ENCODE results near the gene ERC2. TPM values are rescaled to one million over a fixed set of nuclear protein-coding genes. Genes with fewer than 3 reads are reported as not detected.
A peak's percentile ranks its signal among the peaks of the same experiment; 100 is the strongest.

ERC2 gene
- total RNA-seq, 4 donors from 2014 or later: 5.3 to 8.8 (median 7.8) TPM

DNA sequence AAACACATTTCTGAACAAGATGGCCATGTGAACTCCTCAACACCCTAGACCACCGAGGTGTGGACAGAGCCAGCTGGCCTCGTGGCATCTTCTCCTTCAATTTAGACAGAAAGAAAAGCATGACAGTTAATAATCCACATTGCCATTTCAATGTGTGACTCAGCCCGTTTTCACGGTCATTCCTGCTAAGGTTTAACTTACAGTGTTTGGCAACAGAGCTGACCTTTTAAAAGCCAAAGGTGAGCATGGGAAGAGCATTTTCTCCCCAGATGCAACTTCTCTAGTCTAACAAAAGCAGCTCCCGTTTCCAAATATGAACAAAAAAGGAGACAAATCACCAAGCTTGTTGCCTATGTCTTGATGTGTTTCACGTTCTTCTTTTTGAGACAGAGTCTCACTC lies 563.6 kb downstream of the ERC2 start:
- intact Hi-C loops (cut with DNase I): no loop called here
- no peak overlapping the region for H3K27ac ChIP-seq
- DNase-seq: no peak
- H3K27me3 ChIP-seq: no peaks in the 10 kb centered on the region
- no peak overlapping the region for H3K4me3 ChIP-seq (replicated peaks in 1 of 3)
- H3K9me3 ChIP-seq: no peaks in the 10 kb centered on the region
- H3K4me1 ChIP-seq: no peaks in the 10 kb centered on the region
- WGBS, 2 donors: 85 to 87% methylated on average over 6 of the region's 6 CpGs
- TF ChIP-seq, protein P1, sequence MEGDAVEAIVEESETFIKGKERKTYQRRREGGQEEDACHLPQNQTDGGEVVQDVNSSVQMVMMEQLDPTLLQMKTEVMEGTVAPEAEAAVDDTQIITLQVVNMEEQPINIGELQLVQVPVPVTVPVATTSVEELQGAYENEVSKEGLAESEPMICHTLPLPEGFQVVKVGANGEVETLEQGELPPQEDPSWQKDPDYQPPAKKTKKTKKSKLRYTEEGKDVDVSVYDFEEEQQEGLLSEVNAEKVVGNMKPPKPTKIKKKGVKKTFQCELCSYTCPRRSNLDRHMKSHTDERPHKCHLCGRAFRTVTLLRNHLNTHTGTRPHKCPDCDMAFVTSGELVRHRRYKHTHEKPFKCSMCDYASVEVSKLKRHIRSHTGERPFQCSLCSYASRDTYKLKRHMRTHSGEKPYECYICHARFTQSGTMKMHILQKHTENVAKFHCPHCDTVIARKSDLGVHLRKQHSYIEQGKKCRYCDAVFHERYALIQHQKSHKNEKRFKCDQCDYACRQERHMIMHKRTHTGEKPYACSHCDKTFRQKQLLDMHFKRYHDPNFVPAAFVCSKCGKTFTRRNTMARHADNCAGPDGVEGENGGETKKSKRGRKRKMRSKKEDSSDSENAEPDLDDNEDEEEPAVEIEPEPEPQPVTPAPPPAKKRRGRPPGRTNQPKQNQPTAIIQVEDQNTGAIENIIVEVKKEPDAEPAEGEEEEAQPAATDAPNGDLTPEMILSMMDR (IDR thresholded peaks at IDR 0.05): no peak
- TF ChIP-seq POLR2A (IDR thresholded peaks at IDR 0.05): no peak
- H3K36me3 ChIP-seq: no peaks in the 10 kb centered on the region

DNA sequence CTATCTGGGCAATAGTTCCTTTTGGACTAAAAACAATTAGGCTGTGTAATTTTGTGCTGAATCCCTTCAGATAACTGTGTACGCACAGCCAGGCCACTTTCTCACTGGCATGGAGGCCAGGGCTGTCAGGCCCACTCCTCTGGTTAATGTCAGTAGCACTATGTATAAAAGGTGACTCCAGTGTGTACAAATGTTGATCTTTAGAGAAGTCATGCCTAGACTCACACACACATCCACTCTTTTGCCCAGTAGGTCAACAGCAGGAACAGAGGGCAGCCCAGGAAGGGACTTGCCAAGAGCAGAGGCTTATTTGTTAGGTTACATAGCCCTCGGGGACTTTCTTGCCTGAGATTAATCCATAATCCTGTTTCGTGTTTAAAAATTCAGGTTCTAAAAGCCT lies 564.6 kb downstream of the ERC2 start:
- DNase-seq: no peak
- H3K27me3 ChIP-seq: no peaks in the 10 kb centered on the region
- H3K4me1 ChIP-seq: no peaks in the 10 kb centered on the region
- H3K9me3 ChIP-seq: no peaks in the 10 kb centered on the region
- H3K36me3 ChIP-seq: no peaks in the 10 kb centered on the region
- no peak overlapping the region for H3K27ac ChIP-seq
- TF ChIP-seq POLR2A (IDR thresholded peaks at IDR 0.05): no peak
- TF ChIP-seq, protein P1 (IDR thresholded peaks at IDR 0.05): no peak
- H3K4me3 ChIP-seq (replicated peaks in 1 of 3): no peak overlapping the region
- 91 to 95% methylated on average over 3 of the region's 3 CpGs for WGBS, 2 donors
- intact Hi-C loops (cut with DNase I): no loop called here

DNA sequence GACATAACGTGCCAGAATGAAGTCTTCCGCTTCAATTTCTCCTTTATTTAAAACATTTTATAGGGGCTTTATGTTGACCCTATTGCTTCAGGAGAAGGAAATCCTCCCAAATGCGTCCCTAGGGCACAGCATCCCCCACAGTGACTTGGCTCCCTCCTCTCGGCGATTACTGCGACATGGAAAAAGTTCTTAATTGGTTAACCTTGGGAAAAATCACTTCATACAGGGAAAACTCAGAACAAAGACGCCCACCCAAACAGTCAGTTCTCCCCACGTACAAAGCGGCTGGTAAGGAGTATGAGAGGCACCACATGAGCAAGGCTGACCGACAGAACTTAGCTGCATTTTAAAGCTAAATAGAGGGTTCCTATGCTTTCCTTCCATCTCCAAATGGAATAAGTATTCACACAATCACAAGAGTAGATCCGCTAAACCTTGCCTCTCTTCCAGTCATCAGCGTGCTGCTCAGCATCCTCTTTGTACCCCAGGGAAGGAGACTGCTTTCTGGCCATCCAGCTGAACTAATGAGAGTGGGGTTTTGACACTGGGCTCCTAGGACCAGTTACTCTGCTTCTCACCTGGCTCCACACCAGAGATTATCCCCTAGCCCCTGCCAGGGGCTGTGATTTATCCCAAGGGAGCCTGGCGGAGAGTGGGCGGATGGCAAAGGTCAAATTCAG lies 565.9 kb downstream of the ERC2 start:
- Histone ChIP-seq H3K27me3 (no peaks in the 10 kb centered on the region), H3K36me3 (no peaks in the 10 kb centered on the region), H3K4me3 (replicated peaks in 1 of 3) (no peak overlapping the region), H3K27ac (no peak overlapping the region), H3K9me3 (no peaks in the 10 kb centered on the region), H3K4me1 (no peaks in the 10 kb centered on the region)
- TF ChIP-seq, protein P1 (IDR thresholded peaks at IDR 0.05): no peak
- no peak for TF ChIP-seq POLR2A (IDR thresholded peaks at IDR 0.05)
- intact Hi-C loops (cut with DNase I): no loop called here
- no peak for DNase-seq
- WGBS, 2 donors: 77 to 82% methylated on average over 14 of the region's 14 CpGs

DNA sequence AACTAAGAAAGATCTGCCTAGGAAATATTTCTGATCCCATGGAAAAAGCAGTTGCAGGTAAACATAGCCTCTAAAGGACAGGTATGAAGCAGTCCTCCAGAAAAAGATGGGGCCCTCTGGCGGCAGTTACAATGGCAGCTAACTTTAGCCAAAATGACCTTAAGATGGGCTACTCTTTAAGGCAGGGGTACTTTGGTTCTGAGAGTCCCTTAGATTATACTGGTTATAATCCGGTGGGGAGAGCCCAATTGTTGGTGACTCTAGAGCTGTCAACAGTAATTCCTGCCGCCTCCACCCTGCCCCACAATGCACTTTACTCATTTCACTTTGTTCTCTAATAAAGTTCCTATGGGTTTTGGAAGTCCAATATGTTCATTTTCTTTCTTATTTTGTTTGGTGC lies 568.4 kb downstream of the ERC2 start:
- Histone ChIP-seq H3K9me3 (no peaks in the 10 kb centered on the region), H3K27me3 (no peaks in the 10 kb centered on the region), H3K4me3 (replicated peaks in 1 of 3) (no peak overlapping the region), H3K27ac (no peak overlapping the region), H3K4me1 (no peaks in the 10 kb centered on the region), H3K36me3 (no peaks in the 10 kb centered on the region)
- 58 to 64% methylated on average over 3 of the region's 3 CpGs for WGBS, 2 donors
- peak; percentile 47 to 57 for DNase-seq
- intact Hi-C loops (cut with DNase I): loop anchor here (10.0 kb wide), 3 partner anchors 85 to 205 kb away; no protein-coding TSS in a partner anchor
- TF ChIP-seq POLR2A (IDR thresholded peaks at IDR 0.05): no peak
- TF ChIP-seq, protein P1 (IDR thresholded peaks at IDR 0.05): peak in 4 of 6 experiments; percentile 38 to 48 (median 46)

DNA sequence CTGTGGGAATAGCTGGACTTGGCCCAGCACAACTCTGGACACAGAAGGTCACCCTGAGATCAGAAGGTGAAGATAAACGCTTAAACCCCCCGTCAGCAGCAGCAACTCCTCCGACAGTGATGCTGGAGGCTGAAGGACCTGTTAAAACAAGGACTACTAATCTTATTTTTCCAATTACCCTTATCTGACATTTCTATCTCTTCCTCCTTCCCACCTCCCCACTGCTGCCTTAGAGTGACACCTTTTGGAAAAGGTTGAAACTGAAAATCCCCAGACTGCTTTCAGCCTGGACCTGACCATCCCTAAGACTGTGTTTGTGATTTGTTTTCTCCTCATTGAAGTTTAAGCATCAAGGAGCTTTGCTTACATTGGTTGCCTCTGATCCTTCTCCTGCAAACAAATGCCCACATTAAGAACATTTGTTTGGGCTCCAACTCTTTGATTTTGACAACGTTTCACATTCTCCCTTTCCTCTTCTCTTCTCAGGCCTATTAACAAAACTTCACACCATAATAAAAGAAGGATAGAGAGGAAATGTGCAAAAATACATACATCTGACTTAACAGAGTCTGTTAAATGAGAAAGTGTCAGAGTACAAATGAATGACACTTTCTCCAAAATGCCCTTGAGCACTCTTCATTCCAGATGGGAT lies 570.6 kb downstream of the ERC2 start:
- Histone ChIP-seq H3K36me3 (no peaks in the 10 kb centered on the region), H3K27me3 (no peaks in the 10 kb centered on the region), H3K27ac (no peak overlapping the region), H3K4me3 (replicated peaks in 1 of 3) (no peak overlapping the region), H3K9me3 (no peaks in the 10 kb centered on the region), H3K4me1 (no peaks in the 10 kb centered on the region)
- intact Hi-C loops (cut with DNase I): loop anchor here (10.0 kb wide), 3 partner anchors 83 to 203 kb away; no protein-coding TSS in a partner anchor
- peak; percentile 18 to 32 for DNase-seq
- TF ChIP-seq, protein P1 (IDR thresholded peaks at IDR 0.05): peak; percentile 30 to 94 (median 72)
- TF ChIP-seq POLR2A (IDR thresholded peaks at IDR 0.05): no peak
- 16 to 29% methylated on average over 4 of the region's 4 CpGs for WGBS, 2 donors
